ENCODE data around the gene ARHGEF28.

GRCh38 chr5:73946919-73947602 lies 321.1 kb downstream of the ARHGEF28 start:
- TF ChIP-seq YY1 (IDR thresholded peaks at IDR 0.05; ENCODE audit: insufficient read depth, insufficient read length) (no peak), SUZ12 (IDR thresholded peaks at IDR 0.05; ENCODE audit: extremely low read depth, insufficient read depth, insufficient read length) (no peak)
